GM18505 (cell line): Measurements from ENCODE around the gene NOTO.

Experiments used
- ATAC-seq: cut with Tn5 transposase; IDR thresholded peaks from one replicate; pipeline ENCODE4 v1.9.1; 2021; ENCODE audit not compliant: unreplicated experiment
- POLR2A ChIP-seq: IDR thresholded peaks from 4 replicates; pipeline ENCODE4 v1.6.1; 2011; ENCODE audit warnings: borderline replicate concordance; ENCODE audit not compliant: insufficient read depth, insufficient read length; ENCODE audit errors: extremely low read depth

NOTO gene

GRCh38 chr2:73260338-73260984 lies 58.1 kb downstream of the NOTO start:
- TF ChIP-seq POLR2A: no peak
- no peak for ATAC-seq
